ENCODE data around the gene SMC4.

Gene SMC4

GRCh38 chr3:160398820-160399124, 678 bp upstream of the SMC4 start:
- no peak for DNase-seq

GRCh38 chr3:160400030-160400701, 716 bp downstream of the SMC4 start:
- no peak for DNase-seq

GRCh38 chr3:160400702-160401150, 1.3 kb downstream of the SMC4 start:
- DNase-seq, result peak in 1 of 2 experiments; percentile 45

GRCh38 chr3:160401291-160402095, 2.0 kb downstream of the SMC4 start:
- DNase-seq, result no peak

- DNase-seq, result no peak
These were observed 3.0 kb downstream of the SMC4 start for GRCh38 chr3:160402221-160403027.

GRCh38 chr3:160403028-160403545, 3.6 kb downstream of the SMC4 start:
- no peak for DNase-seq

GRCh38 chr3:160403796-160404470, 4.5 kb downstream of the SMC4 start:
- no peak for DNase-seq

- DNase-seq, result no peak
These were observed 10.6 kb downstream of the SMC4 start for GRCh38 chr3:160409812-160410610.

GRCh38 chr3:160412477-160412876, 13.0 kb downstream of the SMC4 start:
- DNase-seq, result no peak

GRCh38 chr3:160413613-160414248, 14.3 kb downstream of the SMC4 start:
- DNase-seq, result peak; percentile 50 to 69

- no peak for DNase-seq
These were observed 17.9 kb downstream of the SMC4 start for GRCh38 chr3:160417311-160417710.

GRCh38 chr3:160427832-160428424, 28.5 kb downstream of the SMC4 start:
- no peak for DNase-seq

- DNase-seq, result no peak
These were observed 34.6 kb downstream of the SMC4 start for GRCh38 chr3:160434071-160434470.

GRCh38 chr3:160435095-160435494, 35.6 kb downstream of the SMC4 start:
- no peak for DNase-seq

- DNase-seq, result no peak
These were observed 36.3 kb downstream of the SMC4 start for GRCh38 chr3:160435747-160436146.

- no peak for DNase-seq
These were observed 37.6 kb downstream of the SMC4 start for GRCh38 chr3:160437083-160437455.

- no peak for DNase-seq
These were observed 41.2 kb downstream of the SMC4 start for GRCh38 chr3:160440687-160441086.

GRCh38 chr3:160444411-160444810, 45.0 kb downstream of the SMC4 start:
- no peak for DNase-seq

GRCh38 chr3:160445854-160446253, 46.4 kb downstream of the SMC4 start:
- DNase-seq, result no peak

GRCh38 chr3:160446522-160447056, 47.1 kb downstream of the SMC4 start:
- DNase-seq, result no peak

- no peak for DNase-seq
These were observed 48.1 kb downstream of the SMC4 start for GRCh38 chr3:160447544-160447943.

Data from activated T-cell treated with anti-CD3 and anti-CD28 coated beads, Interleukin-2, amount 50 U/mL, for 48 hours (primary cell).